Caco-2 (cell line): ENCODE results near the gene KCNAB1. TPM values are rescaled to one million over a fixed set of nuclear protein-coding genes. Genes with fewer than 3 reads are reported as not detected.

ENCODE experiments used
- BruUV-seq: library from RNA; stranded (reverse); fragments of 400-500 nt; replicated peaks from 2 replicates; lab custom pipeline; 2021; lab: Mats Ljungman, UMichigan
- CTCF ChIA-PET: fragments of 300-600 bp; sonication (Branson Sonifier 250); formaldehyde crosslinking; loops from one replicate; lab custom pipeline; 2022; ENCODE audit warnings: antibody characterized with exemption; lab: Charles Lee
- POLR2A ChIA-PET: fragments of 300-600 bp; sonication (Branson Sonifier 250); formaldehyde crosslinking; loops from one replicate; lab custom pipeline; 2022; ENCODE audit warnings: antibody characterized with exemption; lab: Charles Lee
- DNase-seq, 2 experiments: peaks; one replicate each; pipeline versions ENCODE4 v3.0.0 to v3.0.0-alpha.2; 2020 to 2022
- H3K27me3 ChIP-seq: replicated peaks from 2 replicates; pipeline ENCODE4 v1.6.0; 2011; ENCODE audit warnings: low read length; ENCODE audit not compliant: control insufficient read depth, insufficient read depth
- H3K36me3 ChIP-seq: 2 replicates; pipeline ENCODE4 v1.5.1; 2011; ENCODE audit warnings: low read length; ENCODE audit not compliant: control insufficient read depth, insufficient read depth
- H3K4me1 ChIP-seq: fragments of 250-450 bp; sonication (Bioruptor Pico); 2 replicates; pipeline ENCODE4 v1.5.1; 2020; ENCODE audit warnings: mild to moderate bottlenecking
- H3K4me3 ChIP-seq: 2 replicates; pipeline ENCODE4 v1.5.1; 2011; ENCODE audit warnings: low read depth, mild to moderate bottlenecking, control low read depth, low read length
- H3K9me3 ChIP-seq: fragments of 250-450 bp; sonication (Bioruptor Pico); 2 replicates; pipeline ENCODE4 v1.5.1; 2020; ENCODE audit warnings: mild to moderate bottlenecking, moderate library complexity
- H3K27ac Mint-ChIP-seq: one replicate; pipeline ENCODE4 v1.8.0; 2022; ENCODE audit warnings: mixed read lengths; ENCODE audit not compliant: unreplicated experiment
- H3K27me3 Mint-ChIP-seq: one replicate; pipeline ENCODE4 v1.8.0; 2022; ENCODE audit warnings: mixed read lengths; ENCODE audit not compliant: insufficient read depth, unreplicated experiment
- H3K36me3 Mint-ChIP-seq: one replicate; pipeline ENCODE4 v1.8.0; 2022; ENCODE audit warnings: mild to moderate bottlenecking, mixed read lengths; ENCODE audit not compliant: insufficient read depth, unreplicated experiment
- H3K4me1 Mint-ChIP-seq: one replicate; pipeline ENCODE4 v1.8.0; 2022; ENCODE audit warnings: low read depth, mixed read lengths; ENCODE audit not compliant: unreplicated experiment
- H3K4me3 Mint-ChIP-seq: one replicate; pipeline ENCODE4 v1.8.0; 2022; ENCODE audit warnings: mild to moderate bottlenecking, moderate library complexity, mixed read lengths; ENCODE audit not compliant: unreplicated experiment
- H3K9me3 Mint-ChIP-seq: one replicate; pipeline ENCODE4 v1.8.0; 2022; ENCODE audit warnings: mixed read lengths; ENCODE audit not compliant: unreplicated experiment
- CTCF ChIP-seq, 2 experiments: fragments of 200-600 bp in 1 of 2; IDR thresholded peaks; 1 replicate in 1 of 2; 2 replicates in 1 of 2; pipeline versions ENCODE4 v1.5.1 to v1.8.0; 2011 to 2022; ENCODE audit warnings: antibody characterized with exemption in 1 of 2, control low read depth in 1 of 2, inconsistent platforms in 1 of 2, low read depth in 1 of 2, low read length in 1 of 2, mild to moderate bottlenecking in 1 of 2, moderate library complexity in 1 of 2; ENCODE audit not compliant: insufficient read depth in 1 of 2, severe bottlenecking in 1 of 2, unreplicated experiment in 1 of 2
- intact Hi-C: fragments of 100-400 bp; cut with micrococcal nuclease; formaldehyde crosslinking; loops from one replicate; pipeline ENCODE4 v1.10.0; 2022; ENCODE audit not compliant: unreplicated experiment
- total RNA-seq: library from RNA; stranded (reverse); gene quantifications from 2 replicates; pipeline ENCODE4 v1.2.3, GENCODE V29; 2022

The KCNAB1 gene
- total RNA-seq, 1 experiment from 2014 or later, result 0.14 TPM

- CTCF ChIA-PET, result no interaction called here
- no TSS peak for BruUV-seq
- POLR2A ChIA-PET, result no interaction called here
- no peak overlapping the region for H3K4me3 ChIP-seq
- H3K27me3 ChIP-seq, result no peaks in the 10 kb centered on the region
- TF ChIP-seq CTCF (IDR thresholded peaks at IDR 0.05; ENCODE audit: insufficient read depth in 1 of 2, low read depth in 1 of 2, low read length in 1 of 2, severe bottlenecking in 1 of 2, unreplicated experiment in 1 of 2), result no peak
- Mint-ChIP-seq H3K4me3 (no peak overlapping the region), H3K36me3 (no peaks in the 10 kb centered on the region), H3K27ac (no peak overlapping the region), H3K27me3 (peaks cover 6% of the 10 kb centered on the region), H3K9me3 (no peaks in the 10 kb centered on the region), H3K4me1 (no peaks in the 10 kb centered on the region)
- no peaks in the 10 kb centered on the region for H3K36me3 ChIP-seq
- H3K9me3 ChIP-seq, result no peaks in the 10 kb centered on the region
- no peaks in the 10 kb centered on the region for H3K4me1 ChIP-seq
- no peak for DNase-seq
- intact Hi-C loops, result no loop called here
Observed at GRCh38 chr3:156443079-156443478, 322.7 kb downstream of the KCNAB1 start.

- Histone ChIP-seq H3K4me3 (no peak overlapping the region), H3K36me3 (no peaks in the 10 kb centered on the region), H3K27me3 (no peaks in the 10 kb centered on the region), H3K4me1 (no peaks in the 10 kb centered on the region), H3K9me3 (no peaks in the 10 kb centered on the region)
- Mint-ChIP-seq H3K4me3 (no peak overlapping the region), H3K9me3 (no peaks in the 10 kb centered on the region), H3K4me1 (no peaks in the 10 kb centered on the region), H3K36me3 (no peaks in the 10 kb centered on the region), H3K27ac (no peak overlapping the region), H3K27me3 (peaks cover 6% of the 10 kb centered on the region)
- intact Hi-C loops, result no loop called here
- ChIA-PET CTCF (no interaction called here), POLR2A (no interaction called here)
- BruUV-seq, result no TSS peak
- no peak for DNase-seq
- no peak for TF ChIP-seq CTCF (IDR thresholded peaks at IDR 0.05; ENCODE audit: insufficient read depth in 1 of 2, low read depth in 1 of 2, low read length in 1 of 2, severe bottlenecking in 1 of 2, unreplicated experiment in 1 of 2)
Observed at GRCh38 chr3:156445117-156446090, 325.0 kb downstream of the KCNAB1 start.

- TF ChIP-seq CTCF (IDR thresholded peaks at IDR 0.05; ENCODE audit: insufficient read depth in 1 of 2, low read depth in 1 of 2, low read length in 1 of 2, severe bottlenecking in 1 of 2, unreplicated experiment in 1 of 2), result peak; percentile 35 to 59
- CTCF ChIA-PET, result no interaction called here
- Histone ChIP-seq H3K4me3 (no peak overlapping the region), H3K27me3 (no peaks in the 10 kb centered on the region), H3K9me3 (no peaks in the 10 kb centered on the region), H3K4me1 (no peaks in the 10 kb centered on the region), H3K36me3 (no peaks in the 10 kb centered on the region)
- H3K4me3 Mint-ChIP-seq, result no peak overlapping the region
- H3K27me3 Mint-ChIP-seq, result peaks cover 9% of the 10 kb centered on the region
- intact Hi-C loops, result loop anchor here (1.0 kb wide), 1 partner anchor 61 kb away; no protein-coding TSS in a partner anchor
- H3K27ac Mint-ChIP-seq, result no peak overlapping the region
- H3K36me3 Mint-ChIP-seq, result no peaks in the 10 kb centered on the region
- no TSS peak for BruUV-seq
- POLR2A ChIA-PET, result no interaction called here
- H3K9me3 Mint-ChIP-seq, result no peaks in the 10 kb centered on the region
- H3K4me1 Mint-ChIP-seq, result no peaks in the 10 kb centered on the region
- DNase-seq, result peak in 1 of 2 experiments; percentile 42
Observed at GRCh38 chr3:156448300-156448699, 327.9 kb downstream of the KCNAB1 start.
